Lung (tissue), 12 donors: Measurements from ENCODE around the gene C2CD2. TPM values are rescaled to one million over a fixed set of nuclear protein-coding genes. Genes with fewer than 3 reads are reported as not detected.

ENCODE experiments used
- ATAC-seq: fragments of 200-7000 bp; cut with Tn5 transposase; one replicate; pipeline ENCODE4 v1.9.1; 2020; ENCODE audit warnings: moderate number of reproducible peaks; ENCODE audit not compliant: insufficient read depth, low FRiP score
- DNase-seq, 3 donors: peaks; one replicate each; pipeline ENCODE4 v3.0.0-alpha.2; 2013 to 2017
- H3K27ac ChIP-seq, 2 donors: one replicate each; pipeline ENCODE4 v1.5.1; 2013; ENCODE audit warnings: mild to moderate bottlenecking in 2 of 2, moderate library complexity in 2 of 2, control low read depth in 1 of 2, inconsistent platforms in 1 of 2, low read depth in 1 of 2, low read length in 1 of 2
- H3K27me3 ChIP-seq, 3 donors: one replicate each; pipeline ENCODE4 v1.5.1; 2013; ENCODE audit warnings: low read length in 2 of 3; ENCODE audit not compliant: control insufficient read depth in 3 of 3, insufficient read depth in 3 of 3
- H3K36me3 ChIP-seq, 4 donors: one replicate each; pipeline ENCODE4 v1.5.1; 2013; ENCODE audit warnings: low read length in 4 of 4, mild to moderate bottlenecking in 1 of 4, moderate library complexity in 1 of 4; ENCODE audit not compliant: control insufficient read depth in 4 of 4, insufficient read depth in 4 of 4
- H3K4me1 ChIP-seq, 5 donors: one replicate each; pipeline ENCODE4 v1.5.1; 2013; ENCODE audit warnings: low read length in 5 of 5, mild to moderate bottlenecking in 2 of 5, moderate library complexity in 1 of 5; ENCODE audit not compliant: control insufficient read depth in 5 of 5, insufficient read depth in 5 of 5
- H3K4me3 ChIP-seq: one replicate; pipeline ENCODE4 v1.5.1; 2013; ENCODE audit warnings: mild to moderate bottlenecking, control low read depth, moderate library complexity
- H3K9ac ChIP-seq, 2 donors: one replicate each; pipeline ENCODE4 v1.5.1; 2013; ENCODE audit warnings: low read length in 2 of 2, control low read depth in 1 of 2; ENCODE audit not compliant: insufficient read depth in 1 of 2
- H3K9me3 ChIP-seq, 4 donors: one replicate each; pipeline ENCODE4 v1.5.1; 2013; ENCODE audit warnings: low read length in 3 of 4, mild to moderate bottlenecking in 1 of 4, moderate library complexity in 1 of 4; ENCODE audit not compliant: control insufficient read depth in 4 of 4, insufficient read depth in 3 of 4
- WGBS, 2 donors: extraction: QIAGEN DNeasy Blood & Tissue Kit; methylation state at CpG; one replicate each; pipeline ENCODE4 v1.1.7; 2013; 5-methylcytosine and 5-hydroxymethylcytosine counted together
- polyA plus RNA-seq, 2 donors: library from polyadenylated mRNA; stranded (reverse); fragments of 200-250 nt; gene quantifications; one replicate each; pipeline ENCODE4 v1.2.1, GENCODE V29; 2013
- total RNA-seq, 2 donors: library from RNA; depleted of rRNA in 1 of 2; stranded (reverse); fragments of >200 nt in 1 of 2; gene quantifications; one replicate each; pipeline ENCODE4 v1.2.1, GENCODE V29; 2014 to 2021
- TF ChIP-seq, protein P1 (sequence below): IDR thresholded peaks from 2 replicates; pipeline ENCODE4 v1.5.1; 2012; ENCODE audit warnings: mild to moderate bottlenecking; ENCODE audit errors: control extremely low read depth, extremely low read depth
- donor health status: control.
- donor health status: control.
- donor health status: Bipolar disorder and iron deficiency.
- donor health status: healthy.
- donor health status: DM: yes; HTN: yes; CAD: no.

Gene C2CD2
- total and polyA plus RNA-seq, 4 donors: 7.0 to 19.5 (median 12.2) TPM

DNA sequence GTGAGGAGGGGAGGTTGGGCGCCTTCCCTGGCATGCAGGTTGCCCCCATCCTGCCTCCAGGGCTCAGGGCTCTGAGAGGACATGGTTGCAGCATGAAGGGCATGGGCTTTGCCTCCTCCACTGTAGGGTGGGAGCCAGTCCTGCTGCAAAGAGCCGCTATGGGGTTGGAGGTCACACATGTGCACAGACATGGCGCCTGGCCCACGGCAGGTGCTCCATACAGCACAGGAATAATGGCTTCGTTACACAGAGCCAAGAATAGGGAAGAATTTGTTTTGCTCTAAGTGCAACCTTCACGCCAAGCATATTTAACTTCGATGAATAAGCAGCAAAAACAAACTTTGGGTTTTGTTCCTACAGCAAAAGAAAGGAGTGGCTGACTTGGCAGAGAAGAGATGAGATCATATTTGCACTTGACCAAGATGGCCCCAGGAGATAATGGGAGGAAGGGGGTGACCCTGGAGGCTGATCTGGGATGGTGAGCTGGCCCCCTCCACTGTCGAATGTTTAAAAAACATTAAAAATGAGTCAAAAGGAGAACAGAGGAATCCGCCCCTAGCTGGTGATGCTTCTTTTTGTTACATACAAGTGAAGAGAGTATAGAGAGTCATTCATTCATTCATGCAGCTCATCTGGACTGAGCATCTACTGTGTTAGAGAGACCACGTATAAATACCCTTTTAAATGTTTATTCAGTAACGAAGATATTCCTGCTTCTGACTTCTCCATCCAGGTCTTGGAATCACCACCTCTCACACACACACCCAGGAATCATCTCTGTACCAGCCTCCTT, 12.4 kb upstream of the C2CD2 start:
- TF ChIP-seq, protein P1, sequence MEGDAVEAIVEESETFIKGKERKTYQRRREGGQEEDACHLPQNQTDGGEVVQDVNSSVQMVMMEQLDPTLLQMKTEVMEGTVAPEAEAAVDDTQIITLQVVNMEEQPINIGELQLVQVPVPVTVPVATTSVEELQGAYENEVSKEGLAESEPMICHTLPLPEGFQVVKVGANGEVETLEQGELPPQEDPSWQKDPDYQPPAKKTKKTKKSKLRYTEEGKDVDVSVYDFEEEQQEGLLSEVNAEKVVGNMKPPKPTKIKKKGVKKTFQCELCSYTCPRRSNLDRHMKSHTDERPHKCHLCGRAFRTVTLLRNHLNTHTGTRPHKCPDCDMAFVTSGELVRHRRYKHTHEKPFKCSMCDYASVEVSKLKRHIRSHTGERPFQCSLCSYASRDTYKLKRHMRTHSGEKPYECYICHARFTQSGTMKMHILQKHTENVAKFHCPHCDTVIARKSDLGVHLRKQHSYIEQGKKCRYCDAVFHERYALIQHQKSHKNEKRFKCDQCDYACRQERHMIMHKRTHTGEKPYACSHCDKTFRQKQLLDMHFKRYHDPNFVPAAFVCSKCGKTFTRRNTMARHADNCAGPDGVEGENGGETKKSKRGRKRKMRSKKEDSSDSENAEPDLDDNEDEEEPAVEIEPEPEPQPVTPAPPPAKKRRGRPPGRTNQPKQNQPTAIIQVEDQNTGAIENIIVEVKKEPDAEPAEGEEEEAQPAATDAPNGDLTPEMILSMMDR: no peak
- Histone ChIP-seq H3K9me3 (no peaks in the 10 kb centered on the region), H3K27ac (no peak overlapping the region), H3K27me3 (no peaks in the 10 kb centered on the region), H3K36me3 (no peaks in the 10 kb centered on the region), H3K4me3 (no peak overlapping the region), H3K4me1 (peaks cover 0 to 4% (median 2%) of the 10 kb centered on the region in 5 donors), H3K9ac (no peak overlapping the region)
- ATAC-seq (no peak), DNase-seq (no peak)
- 84 to 94% methylated on average over 11 of the region's 11 CpGs for WGBS, 2 donors

DNA sequence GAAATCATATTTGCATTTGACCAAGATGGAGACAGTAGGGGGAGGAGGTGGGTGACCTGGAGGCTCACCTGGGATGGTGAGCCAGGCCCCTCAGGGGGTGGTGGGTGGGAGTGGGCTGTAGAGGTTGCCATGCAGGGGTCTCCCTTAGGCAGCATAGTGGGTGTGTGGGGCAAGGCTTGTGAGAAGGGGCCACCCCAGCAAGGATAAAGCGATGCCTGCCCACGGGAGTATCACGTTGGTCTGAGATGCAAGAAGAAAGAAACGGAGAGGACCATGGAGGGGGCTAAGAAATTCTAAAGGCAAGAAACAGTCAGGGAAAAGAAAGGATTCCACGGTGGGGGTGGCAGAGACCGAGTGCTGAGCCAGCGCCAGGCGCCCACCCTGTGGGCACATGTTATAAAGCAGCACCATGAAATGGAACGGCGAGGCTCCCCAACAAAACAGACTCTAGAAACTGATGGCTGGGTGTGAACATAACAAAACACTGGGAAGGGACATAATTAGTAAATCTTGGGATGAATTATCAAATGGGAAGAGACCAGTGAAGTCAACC, 11.7 kb upstream of the C2CD2 start:
- TF ChIP-seq, protein P1: no peak
- no peak overlapping the region for H3K9ac ChIP-seq
- DNase-seq (no peak), ATAC-seq (no peak)
- H3K36me3 ChIP-seq: no peaks in the 10 kb centered on the region
- peaks cover 0 to 4% (median 2%) of the 10 kb centered on the region in 5 donors for H3K4me1 ChIP-seq
- no peak overlapping the region for H3K4me3 ChIP-seq
- WGBS, 2 donors: 92 to 96% methylated on average over 10 of the region's 10 CpGs
- H3K9me3 ChIP-seq: no peaks in the 10 kb centered on the region
- H3K27me3 ChIP-seq: no peaks in the 10 kb centered on the region
- H3K27ac ChIP-seq: no peak overlapping the region

DNA sequence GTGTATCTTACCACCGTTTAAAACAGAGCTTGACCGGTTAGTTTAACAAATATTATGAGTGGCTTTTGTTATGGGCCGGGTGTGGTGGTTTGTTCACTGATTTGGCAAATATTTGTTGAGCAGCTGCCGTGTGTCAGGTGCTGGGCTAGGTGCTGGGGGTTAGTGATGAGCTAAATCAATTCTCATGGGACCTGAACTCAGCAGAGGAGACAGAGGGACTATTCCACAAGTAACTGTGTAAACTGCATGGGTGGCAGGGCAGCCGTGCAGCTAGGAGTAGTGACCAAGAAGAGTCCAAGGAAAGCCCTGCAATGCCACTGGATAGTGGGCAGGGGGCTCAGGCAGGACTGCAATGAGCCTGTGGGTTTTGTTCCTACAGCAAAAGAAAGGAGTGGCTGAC, 11.2 kb upstream of the C2CD2 start:
- H3K4me1 ChIP-seq: peaks cover 0 to 3% (median 2%) of the 10 kb centered on the region in 5 donors
- H3K4me3 ChIP-seq: no peak overlapping the region
- ATAC-seq (no peak), DNase-seq (no peak)
- WGBS, 2 donors: 68 to 80% methylated on average over 5 of the region's 5 CpGs
- TF ChIP-seq, protein P1: no peak
- no peak overlapping the region for H3K27ac ChIP-seq
- H3K9me3 ChIP-seq: no peaks in the 10 kb centered on the region
- H3K36me3 ChIP-seq: no peaks in the 10 kb centered on the region
- H3K27me3 ChIP-seq: no peaks in the 10 kb centered on the region
- no peak overlapping the region for H3K9ac ChIP-seq
